Stimulated activated CD8-positive, alpha-beta memory T cell treated with anti-CD3 and anti-CD28 coated beads, Interleukin-12 subunit alpha, Interleukin-12 subunit beta, amount 100 ng/mL, for 4 hours (primary cell): ENCODE results near the gene TSPAN6.
A peak's percentile ranks its signal among the peaks of the same experiment; 100 is the strongest.

Experiments used
- DNase-seq: peaks from one replicate; pipeline ENCODE4 v3.0.0-alpha.2; 2020; ENCODE audit warnings: low read depth

TSPAN6 gene

GRCh38 chrX:100636321-100636991 is at the start of gene TSPAN6:
TSS of gene TSPAN6 (minus strand) at chrX:100636806. CDS start at chrX:100636694, 112 bp downstream.
- peak; percentile 33 for DNase-seq

- DNase-seq, result no peak
These were observed 49.3 kb upstream of the TSPAN6 start for GRCh38 chrX:100685997-100686305.

GRCh38 chrX:100685284-100685996 is 48.8 kb upstream of the TSPAN6 start:
- no peak for DNase-seq

- no peak for DNase-seq
These were observed 46.3 kb upstream of the TSPAN6 start for GRCh38 chrX:100682939-100683338.

GRCh38 chrX:100681599-100681998 is 45.0 kb upstream of the TSPAN6 start:
- DNase-seq, result no peak

- no peak for DNase-seq
These were observed 44.1 kb upstream of the TSPAN6 start for GRCh38 chrX:100680756-100681155.

- no peak for DNase-seq
These were observed 41.1 kb upstream of the TSPAN6 start for GRCh38 chrX:100677611-100678181.

GRCh38 chrX:100674705-100675104 is 38.1 kb upstream of the TSPAN6 start:
- DNase-seq, result no peak

- DNase-seq, result no peak
These were observed 36.9 kb upstream of the TSPAN6 start for GRCh38 chrX:100673397-100673953.

GRCh38 chrX:100672966-100673365 is 36.4 kb upstream of the TSPAN6 start:
- DNase-seq, result no peak

GRCh38 chrX:100663642-100664041 is 27.0 kb upstream of the TSPAN6 start:
- DNase-seq, result no peak

- DNase-seq, result no peak
These were observed 26.2 kb upstream of the TSPAN6 start for GRCh38 chrX:100662796-100663195.

GRCh38 chrX:100662170-100662569 is 25.6 kb upstream of the TSPAN6 start:
- no peak for DNase-seq

- DNase-seq, result no peak
These were observed 23.0 kb upstream of the TSPAN6 start for GRCh38 chrX:100659431-100660137.

GRCh38 chrX:100658941-100659381 is 22.4 kb upstream of the TSPAN6 start:
- no peak for DNase-seq

GRCh38 chrX:100654261-100654660 is 17.7 kb upstream of the TSPAN6 start:
- DNase-seq, result no peak

GRCh38 chrX:100652266-100652665 is 15.7 kb upstream of the TSPAN6 start:
- DNase-seq, result no peak

- no peak for DNase-seq
These were observed 14.2 kb upstream of the TSPAN6 start for GRCh38 chrX:100650841-100651240.

- DNase-seq, result no peak
These were observed 13.1 kb upstream of the TSPAN6 start for GRCh38 chrX:100649550-100650356.

GRCh38 chrX:100648458-100649417 is 12.1 kb upstream of the TSPAN6 start:
- DNase-seq, result no peak
